ENCODE results near the gene NXF1. TPM values are rescaled to one million over a fixed set of nuclear protein-coding genes. Genes with fewer than 3 reads are reported as not detected.
"Not testable (repeated sequence)": the region's sequence is repeated elsewhere in the genome, so short reads cannot be mapped to it uniquely, and the experiment has no call there.

The NXF1 gene
- total RNA-seq, 2 experiments from 2014 or later: 110 to 111 TPM

- Mint-ChIP-seq H3K4me3 (peak within 1 kb of the TSS; percentile 92), H3K9me3 (ENCODE audit: insufficient read depth) (no peaks in the 10 kb centered on the region), H3K4me1 (ENCODE audit: low read depth) (peaks cover 39% of the 10 kb centered on the region), H3K27me3 (ENCODE audit: low read depth) (no peaks in the 10 kb centered on the region), H3K36me3 (ENCODE audit: low read depth) (peaks cover 45% of the 10 kb centered on the region), H3K27ac (peak within 1 kb of the TSS; percentile 98)
- CTCF ChIA-PET: interaction anchor here (0.6 to 2.4 kb wide), 9 partner anchors 9 to 848 kb away, joined by 3 to 32 read pairs (median 3); partner anchors contain the start of genes NXF1, SLC3A2 and TMEM179B
- POLR2A ChIA-PET: interaction anchor here (0.6 to 3.1 kb wide), 24 partner anchors 8 to 1949 kb away, joined by 3 to 93 read pairs (median 5); partner anchors contain the start of genes CSKMT, HNRNPUL2, LBHD1 and TAF6L
- ATAC-seq (peak; percentile 91), DNase-seq (peak; percentile 100)
These were observed 26.5 kb upstream of the NXF1 start, which contains the start of gene STX5 for GRCh38 chr11:62831520-62832335. Gene STX5 (minus strand): TSS chr11:62832051. CDS start chr11:62831243, 808 bp downstream.

GRCh38 chr11:62830904-62831519 is 25.8 kb upstream of the NXF1 start:
- ATAC-seq: no peak
- peak overlapping the region; percentile 98 for H3K27ac Mint-ChIP-seq
- CTCF ChIA-PET: interaction anchor here (0.6 to 2.4 kb wide), 6 partner anchors 10 to 848 kb away, joined by 3 to 32 read pairs (median 5); partner anchors contain the start of genes NXF1 and TMEM179B

GRCh38 chr11:62828130-62828529 is 22.9 kb upstream of the NXF1 start:
- not testable (repeated sequence) for H3K4me3 Mint-ChIP-seq; DNase-seq; H3K27ac Mint-ChIP-seq; H3K27me3 Mint-ChIP-seq (ENCODE audit: low read depth); H3K9me3 Mint-ChIP-seq (ENCODE audit: insufficient read depth); ATAC-seq
- CTCF ChIA-PET: interaction anchor here (1.1 to 1.8 kb wide), 4 partner anchors 34 to 42 kb away, joined by 3 to 12 read pairs (median 6); partner anchors contain the start of gene TMEM179B
- Mint-ChIP-seq H3K4me1 (ENCODE audit: low read depth) (peaks cover 39% of the 10 kb centered on the region), H3K36me3 (ENCODE audit: low read depth) (peaks cover 45% of the 10 kb centered on the region)
- POLR2A ChIA-PET: interaction anchor here (0.9 to 5.8 kb wide), 3 partner anchors 12 to 27 kb away, joined by 3 to 47 read pairs (median 13); partner anchors contain the start of genes NXF1 and WDR74

More at GRCh38 chr11:62830904-62831519, 25.8 kb upstream of the NXF1 start:
- POLR2A ChIA-PET: interaction anchor here (0.6 to 5.8 kb wide), 20 partner anchors 7 to 165 kb away, joined by 3 to 93 read pairs (median 5); partner anchors contain the start of genes CSKMT, HNRNPUL2, LBHD1 and TAF6L
- peak; percentile 38 for DNase-seq
- Mint-ChIP-seq H3K9me3 (ENCODE audit: insufficient read depth) (no peaks in the 10 kb centered on the region), H3K27me3 (ENCODE audit: low read depth) (no peaks in the 10 kb centered on the region), H3K36me3 (ENCODE audit: low read depth) (peaks cover 41% of the 10 kb centered on the region), H3K4me1 (ENCODE audit: low read depth) (peaks cover 35% of the 10 kb centered on the region), H3K4me3 (peak overlapping the region; percentile 92)

- H3K9me3 Mint-ChIP-seq (ENCODE audit: insufficient read depth): no peaks in the 10 kb centered on the region
- H3K4me1 Mint-ChIP-seq (ENCODE audit: low read depth): peaks cover 19% of the 10 kb centered on the region
- ChIA-PET CTCF (interaction anchor here (1.4 to 2.6 kb wide), 2 partner anchors 18 to 37 kb away, joined by 5 to 14 read pairs; partner anchors contain the start of gene TMEM179B), POLR2A (interaction anchor here (1.4 to 1.9 kb wide), 3 partner anchors 8 to 32 kb away, joined by 3 to 18 read pairs (median 8); partner anchors contain the start of gene STX5)
- no peak for ATAC-seq
- peaks cover 54% of the 10 kb centered on the region for H3K36me3 Mint-ChIP-seq (ENCODE audit: low read depth)
- peak overlapping the region; percentile 32 for H3K27ac Mint-ChIP-seq
- DNase-seq: no peak
- H3K4me3 Mint-ChIP-seq: no peak overlapping the region
- H3K27me3 Mint-ChIP-seq (ENCODE audit: low read depth): no peaks in the 10 kb centered on the region
These were observed 18.4 kb upstream of the NXF1 start for GRCh38 chr11:62823677-62824076.

GRCh38 chr11:62817129-62817528 is 11.9 kb upstream of the NXF1 start:
- Mint-ChIP-seq H3K9me3 (ENCODE audit: insufficient read depth) (no peaks in the 10 kb centered on the region), H3K4me3 (no peak overlapping the region), H3K27ac (no peak overlapping the region), H3K4me1 (ENCODE audit: low read depth) (peaks cover 1% of the 10 kb centered on the region), H3K27me3 (ENCODE audit: low read depth) (no peaks in the 10 kb centered on the region), H3K36me3 (ENCODE audit: low read depth) (peaks cover 20% of the 10 kb centered on the region)
- ChIA-PET CTCF (interaction anchor here (1.4 kb wide), 1 partner anchor 11 kb away, joined by 6 read pairs; no protein-coding TSS in a partner anchor), POLR2A (interaction anchor here (1.4 to 1.7 kb wide), 2 partner anchors 11 to 15 kb away, joined by 3 to 9 read pairs; partner anchors contain the start of gene STX5)
- ATAC-seq (no peak), DNase-seq (no peak)

GRCh38 chr11:62816557-62816956 is 11.3 kb upstream of the NXF1 start:
- Mint-ChIP-seq H3K36me3 (ENCODE audit: low read depth) (peaks cover 20% of the 10 kb centered on the region), H3K9me3 (ENCODE audit: insufficient read depth) (no peaks in the 10 kb centered on the region), H3K4me3 (no peak overlapping the region), H3K4me1 (ENCODE audit: low read depth) (peaks cover 1% of the 10 kb centered on the region), H3K27ac (no peak overlapping the region), H3K27me3 (ENCODE audit: low read depth) (no peaks in the 10 kb centered on the region)
- ChIA-PET POLR2A (interaction anchor here (0.7 to 1.7 kb wide), 5 partner anchors 10 to 89 kb away, joined by 3 to 9 read pairs (median 3); partner anchors contain the start of genes HNRNPUL2, STX5, WDR74 and ZBTB3), CTCF (interaction anchor here (0.7 to 1.9 kb wide), 3 partner anchors 10 to 30 kb away, joined by 3 to 7 read pairs (median 6); partner anchors contain the start of genes NXF1 and TMEM179B)
- no peak for DNase-seq
- ATAC-seq: no peak

- Mint-ChIP-seq H3K27me3 (ENCODE audit: low read depth) (no peaks in the 10 kb centered on the region), H3K9me3 (ENCODE audit: insufficient read depth) (no peaks in the 10 kb centered on the region), H3K36me3 (ENCODE audit: low read depth) (peaks cover 10% of the 10 kb centered on the region), H3K4me1 (ENCODE audit: low read depth) (peaks cover 5% of the 10 kb centered on the region), H3K27ac (no peak overlapping the region), H3K4me3 (no peak overlapping the region)
- ATAC-seq: no peak
- CTCF ChIA-PET: interaction anchor here (1.3 kb wide), 1 partner anchor 24 kb away, joined by 4 read pairs; the partner anchor contains the start of gene TMEM179B
- POLR2A ChIA-PET: interaction anchor here (1.0 to 2.6 kb wide), 2 partner anchors 21 to 30 kb away, joined by 3 to 12 read pairs; no protein-coding TSS in a partner anchor
- no peak for DNase-seq
These were observed 6.4 kb upstream of the NXF1 start for GRCh38 chr11:62811659-62812058.

- Mint-ChIP-seq H3K4me3 (no peak overlapping the region), H3K27me3 (ENCODE audit: low read depth) (no peaks in the 10 kb centered on the region), H3K4me1 (ENCODE audit: low read depth) (peaks cover 13% of the 10 kb centered on the region), H3K36me3 (ENCODE audit: low read depth) (peaks cover 11% of the 10 kb centered on the region), H3K9me3 (ENCODE audit: insufficient read depth) (no peaks in the 10 kb centered on the region), H3K27ac (peak overlapping the region; percentile 58)
- DNase-seq (no peak), ATAC-seq (no peak)
- CTCF ChIA-PET: interaction anchor here (1.3 kb wide), 1 partner anchor 23 kb away, joined by 4 read pairs; the partner anchor contains the start of gene TMEM179B
- POLR2A ChIA-PET: interaction anchor here (1.0 kb wide), 1 partner anchor 20 kb away, joined by 3 read pairs; no protein-coding TSS in a partner anchor
These were observed 5.5 kb upstream of the NXF1 start for GRCh38 chr11:62810748-62811147.

- CTCF ChIA-PET: interaction anchor here (0.7 to 3.9 kb wide), 10 partner anchors 10 to 382 kb away, joined by 3 to 31 read pairs (median 5); partner anchors contain the start of genes SLC3A2, TMEM179B and ZBTB3
- no peak for ATAC-seq
- POLR2A ChIA-PET: interaction anchor here (1.0 to 3.2 kb wide), 14 partner anchors 10 to 233 kb away, joined by 3 to 40 read pairs (median 8); partner anchors contain the start of genes EEF1G, SLC3A2, STX5 and TEX54
These were observed 1.4 kb upstream of the NXF1 start for GRCh38 chr11:62806611-62807121.

GRCh38 chr11:62805961-62806441 is 761 bp upstream of the NXF1 start:
- peaks cover 37% of the 10 kb centered on the region for H3K4me1 Mint-ChIP-seq (ENCODE audit: low read depth)
- H3K36me3 Mint-ChIP-seq (ENCODE audit: low read depth): peaks cover 41% of the 10 kb centered on the region
- POLR2A ChIA-PET: interaction anchor here (0.9 to 3.2 kb wide), 18 partner anchors 10 to 232 kb away, joined by 3 to 40 read pairs (median 6); partner anchors contain the start of genes EEF1G, SLC3A2, STX5 and TEX54
- H3K27ac Mint-ChIP-seq: peak overlapping the region; percentile 95
- no peaks in the 10 kb centered on the region for H3K27me3 Mint-ChIP-seq (ENCODE audit: low read depth)
- no peaks in the 10 kb centered on the region for H3K9me3 Mint-ChIP-seq (ENCODE audit: insufficient read depth)
- H3K4me3 Mint-ChIP-seq: peak overlapping the region; percentile 99
- ATAC-seq: no peak
- peak; percentile 42 for DNase-seq
- CTCF ChIA-PET: interaction anchor here (0.7 to 3.9 kb wide), 16 partner anchors 10 to 381 kb away, joined by 3 to 31 read pairs (median 4); partner anchors contain the start of genes SLC3A2, STX5, TMEM179B and ZBTB3

More at GRCh38 chr11:62806611-62807121, 1.4 kb upstream of the NXF1 start:
- no peak for DNase-seq
- H3K4me1 Mint-ChIP-seq (ENCODE audit: low read depth): peaks cover 37% of the 10 kb centered on the region
- no peaks in the 10 kb centered on the region for H3K27me3 Mint-ChIP-seq (ENCODE audit: low read depth)
- peaks cover 34% of the 10 kb centered on the region for H3K36me3 Mint-ChIP-seq (ENCODE audit: low read depth)
- peak overlapping the region; percentile 95 for H3K27ac Mint-ChIP-seq
- no peaks in the 10 kb centered on the region for H3K9me3 Mint-ChIP-seq (ENCODE audit: insufficient read depth)
- peak overlapping the region; percentile 99 for H3K4me3 Mint-ChIP-seq

Measured in activated CD8-positive, alpha-beta T cell treated with anti-CD3 and anti-CD28 coated beads, Interleukin-2, amount 10 ng/mL, durations not matched to agents 7 days and 5 days (primary cell).